Measurements from ENCODE around the gene PGC. TPM values are rescaled to one million over a fixed set of nuclear protein-coding genes. Genes with fewer than 3 reads are reported as not detected.

The PGC gene
- polyA plus RNA-seq, 3 donors = not detected

- no peak overlapping the region for H3K4me3 ChIP-seq (replicated peaks in 1 of 3; ENCODE audit: low read depth in 2 of 3, low read length in 3 of 3)
- TF ChIP-seq CTCF (IDR thresholded peaks at IDR 0.05) = no peak
- 48% methylated on average over 12 of the region's 13 CpGs for WGBS (ENCODE audit: insufficient coverage)
- no peaks in the 10 kb centered on the region for H3K9me3 ChIP-seq (replicated peaks in 1 of 2; ENCODE audit: control insufficient read depth in 1 of 2, insufficient read depth in 1 of 2, low read length in 2 of 2)
- Mint-ChIP-seq H3K4me1 (no peaks in the 10 kb centered on the region), H3K9me3 (no peaks in the 10 kb centered on the region), H3K27ac (no peak overlapping the region), H3K4me3 (no peak overlapping the region), H3K27me3 (ENCODE audit: low read depth in 3 of 3) (peaks cover 7% of the 10 kb centered on the region in 3 donors), H3K36me3 (no peaks in the 10 kb centered on the region)
- DNase-seq = no peak
- H3K4me1 ChIP-seq (ENCODE audit: control insufficient read depth in 1 of 2, insufficient read depth in 2 of 2, low read length in 2 of 2) = no peaks in the 10 kb centered on the region
- H3K27ac ChIP-seq (ENCODE audit: low read depth in 1 of 2, low read length in 2 of 2) = no peak overlapping the region
- no peaks in the 10 kb centered on the region for H3K36me3 ChIP-seq (replicated peaks in 1 of 2; ENCODE audit: control insufficient read depth in 1 of 2, insufficient read depth in 2 of 2, low read length in 2 of 2)
- no peak overlapping the region for H3K9ac ChIP-seq (ENCODE audit: insufficient read depth, low read length, poor library complexity, severe bottlenecking)
- H4K20me1 ChIP-seq (ENCODE audit: insufficient read depth, low read length) = no peaks in the 10 kb centered on the region
- H3K79me2 ChIP-seq (ENCODE audit: insufficient read depth, low read length) = no peaks in the 10 kb centered on the region
- intact Hi-C loops (cut with micrococcal nuclease) = no loop called here
- H3K27me3 ChIP-seq (ENCODE audit: control insufficient read depth in 2 of 2, insufficient read depth in 2 of 2, low read length in 2 of 2) = no peaks in the 10 kb centered on the region
- no peak overlapping the region for H2AFZ ChIP-seq (ENCODE audit: insufficient read depth, low read depth, low read length, poor library complexity, severe bottlenecking)
- no peak overlapping the region for H3K4me2 ChIP-seq (replicated peaks; ENCODE audit: extremely low read depth, low read length, poor library complexity, severe bottlenecking)
Observed at GRCh38 chr6:41756354-41756753, 9.2 kb upstream of the PGC start.

GRCh38 chr6:41755895-41756294, 8.7 kb upstream of the PGC start:
- no peaks in the 10 kb centered on the region for H3K36me3 Mint-ChIP-seq
- intact Hi-C loops (cut with micrococcal nuclease) = no loop called here
- Histone ChIP-seq H3K79me2 (ENCODE audit: insufficient read depth, low read length) (no peaks in the 10 kb centered on the region), H3K27me3 (ENCODE audit: control insufficient read depth in 2 of 2, insufficient read depth in 2 of 2, low read length in 2 of 2) (no peaks in the 10 kb centered on the region), H3K27ac (ENCODE audit: low read depth in 1 of 2, low read length in 2 of 2) (no peak overlapping the region), H3K9me3 (replicated peaks in 1 of 2; ENCODE audit: control insufficient read depth in 1 of 2, insufficient read depth in 1 of 2, low read length in 2 of 2) (no peaks in the 10 kb centered on the region), H3K36me3 (replicated peaks in 1 of 2; ENCODE audit: control insufficient read depth in 1 of 2, insufficient read depth in 2 of 2, low read length in 2 of 2) (no peaks in the 10 kb centered on the region), H3K9ac (ENCODE audit: insufficient read depth, low read length, poor library complexity, severe bottlenecking) (no peak overlapping the region), H4K20me1 (ENCODE audit: insufficient read depth, low read length) (no peaks in the 10 kb centered on the region), H2AFZ (ENCODE audit: insufficient read depth, low read depth, low read length, poor library complexity, severe bottlenecking) (no peak overlapping the region), H3K4me1 (ENCODE audit: control insufficient read depth in 1 of 2, insufficient read depth in 2 of 2, low read length in 2 of 2) (no peaks in the 10 kb centered on the region), H3K4me2 (replicated peaks; ENCODE audit: extremely low read depth, low read length, poor library complexity, severe bottlenecking) (no peak overlapping the region), H3K4me3 (replicated peaks in 1 of 3; ENCODE audit: low read depth in 2 of 3, low read length in 3 of 3) (no peak overlapping the region)
- H3K27ac Mint-ChIP-seq = no peak overlapping the region
- H3K4me1 Mint-ChIP-seq = no peaks in the 10 kb centered on the region
- no peak overlapping the region for H3K4me3 Mint-ChIP-seq
- TF ChIP-seq CTCF (IDR thresholded peaks at IDR 0.05) = no peak
- no peak for DNase-seq
- WGBS (ENCODE audit: insufficient coverage) = 93% methylated on average over 4 of the region's 4 CpGs
- peaks cover 7% of the 10 kb centered on the region in 3 donors for H3K27me3 Mint-ChIP-seq (ENCODE audit: low read depth in 3 of 3)
- no peaks in the 10 kb centered on the region for H3K9me3 Mint-ChIP-seq

All from CD14-positive monocyte (primary cell).